MM.1S (cell line): Measurements from ENCODE around the gene CDC37L1.
A peak's percentile ranks its signal among the peaks of the same experiment; 100 is the strongest.

Source experiments
- DNase-seq: peaks from one replicate; pipeline ENCODE4 v3.0.0-alpha.2; 2015
- H2AFZ ChIP-seq: fragments of 300-600 bp; sonication (generic); 2 replicates; pipeline ENCODE4 v1.6.0; 2016; ENCODE audit warnings: antibody characterized with exemption, low read length
- H3F3A ChIP-seq: fragments of 300-600 bp; sonication (generic); 2 replicates; pipeline ENCODE4 v1.6.1; 2016; ENCODE audit warnings: mild to moderate bottlenecking, antibody characterized with exemption, low read length, moderate library complexity, mixed read lengths; ENCODE audit not compliant: insufficient read depth
- H3K27ac ChIP-seq: fragments of 300-600 bp; sonication (generic); 2 replicates; pipeline ENCODE4 v1.5.1; 2016; ENCODE audit warnings: mild to moderate bottlenecking, low read length
- H3K27me3 ChIP-seq: fragments of 300-600 bp; sonication (generic); replicated peaks from 2 replicates; pipeline ENCODE4 v1.6.0; 2016; ENCODE audit warnings: low read length; ENCODE audit not compliant: insufficient read depth
- H3K36me3 ChIP-seq: fragments of 300-600 bp; sonication (generic); replicated peaks from 2 replicates; pipeline ENCODE4 v1.6.1; 2016; ENCODE audit warnings: mild to moderate bottlenecking, low read length, mixed read lengths; ENCODE audit not compliant: insufficient read depth
- H3K4me1 ChIP-seq: fragments of 300-600 bp; sonication (generic); 2 replicates; pipeline ENCODE4 v1.6.1; 2016; ENCODE audit warnings: low read length, mixed read lengths
- H3K4me2 ChIP-seq: fragments of 300-600 bp; sonication (generic); 2 replicates; pipeline ENCODE4 v1.6.0; 2016; ENCODE audit warnings: low read depth, low read length
- H3K4me3 ChIP-seq: fragments of 300-600 bp; sonication (generic); 2 replicates; pipeline ENCODE4 v1.5.1; 2016; ENCODE audit warnings: low read length, mixed read lengths
- H3K79me2 ChIP-seq: fragments of 300-600 bp; sonication (generic); 2 replicates; pipeline ENCODE4 v1.6.1; 2016; ENCODE audit warnings: mixed run types, low read length, mixed read lengths
- H3K9ac ChIP-seq: fragments of 300-600 bp; sonication (generic); 2 replicates; pipeline ENCODE4 v1.6.1; 2016; ENCODE audit warnings: low read length, mixed read lengths
- H3K9me2 ChIP-seq: fragments of 300-600 bp; sonication (generic); replicated peaks from 2 replicates; pipeline ENCODE4 v1.6.1; 2016; ENCODE audit warnings: mild to moderate bottlenecking, low read length, mixed read lengths; ENCODE audit not compliant: insufficient read depth
- H3K9me3 ChIP-seq: fragments of 300-600 bp; sonication (generic); replicated peaks from 2 replicates; pipeline ENCODE4 v1.6.1; 2016; ENCODE audit warnings: mild to moderate bottlenecking, low read length, mixed read lengths; ENCODE audit not compliant: insufficient read depth
- H4K20me1 ChIP-seq: fragments of 300-600 bp; sonication (generic); 2 replicates; pipeline ENCODE4 v1.6.1; 2016; ENCODE audit warnings: mild to moderate bottlenecking, low read length, moderate library complexity, mixed read lengths; ENCODE audit not compliant: insufficient read depth
- EZH2 ChIP-seq: fragments of 300-600 bp; sonication (generic); optimal IDR thresholded peaks from 2 replicates; pipeline ENCODE3; 2017; ENCODE audit warnings: low read depth, mild to moderate bottlenecking, antibody characterized with exemption, low read length, mixed read lengths
- EZH2phosphoT487 ChIP-seq: fragments of 300-600 bp; sonication (generic); IDR thresholded peaks from 2 replicates; pipeline ENCODE4 v1.6.1; 2018; ENCODE audit warnings: antibody characterized with exemption, low read length
- TF ChIP-seq, protein P1 (sequence below): fragments of 300-600 bp; sonication (generic); IDR thresholded peaks from 2 replicates; pipeline ENCODE4 v1.5.1; 2016; ENCODE audit warnings: antibody characterized with exemption, low read length, mixed read lengths

The CDC37L1 gene

DNA sequence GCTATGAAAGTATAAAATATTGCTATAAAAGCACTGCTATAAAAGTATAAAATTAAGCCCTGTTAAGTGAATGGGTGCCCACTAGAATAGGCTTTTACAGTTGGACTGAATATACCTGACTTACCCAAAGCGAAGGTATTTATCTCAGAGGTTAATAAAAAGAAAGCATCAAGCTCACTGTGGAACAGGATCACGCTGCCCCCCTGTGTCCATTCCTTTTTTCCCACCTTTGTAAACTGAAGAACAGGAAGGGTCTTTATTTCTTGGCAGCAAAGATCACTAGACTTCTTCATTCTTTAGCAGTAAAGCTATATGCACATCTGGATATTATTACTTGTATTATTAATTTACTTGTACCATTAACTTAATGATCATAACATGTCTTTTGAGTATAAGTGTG, 39.3 kb upstream of the CDC37L1 start:
- no peaks in the 10 kb centered on the region for H4K20me1 ChIP-seq
- TF ChIP-seq EZH2phosphoT487 (no peak), EZH2 (no peak)
- TF ChIP-seq, protein P1, sequence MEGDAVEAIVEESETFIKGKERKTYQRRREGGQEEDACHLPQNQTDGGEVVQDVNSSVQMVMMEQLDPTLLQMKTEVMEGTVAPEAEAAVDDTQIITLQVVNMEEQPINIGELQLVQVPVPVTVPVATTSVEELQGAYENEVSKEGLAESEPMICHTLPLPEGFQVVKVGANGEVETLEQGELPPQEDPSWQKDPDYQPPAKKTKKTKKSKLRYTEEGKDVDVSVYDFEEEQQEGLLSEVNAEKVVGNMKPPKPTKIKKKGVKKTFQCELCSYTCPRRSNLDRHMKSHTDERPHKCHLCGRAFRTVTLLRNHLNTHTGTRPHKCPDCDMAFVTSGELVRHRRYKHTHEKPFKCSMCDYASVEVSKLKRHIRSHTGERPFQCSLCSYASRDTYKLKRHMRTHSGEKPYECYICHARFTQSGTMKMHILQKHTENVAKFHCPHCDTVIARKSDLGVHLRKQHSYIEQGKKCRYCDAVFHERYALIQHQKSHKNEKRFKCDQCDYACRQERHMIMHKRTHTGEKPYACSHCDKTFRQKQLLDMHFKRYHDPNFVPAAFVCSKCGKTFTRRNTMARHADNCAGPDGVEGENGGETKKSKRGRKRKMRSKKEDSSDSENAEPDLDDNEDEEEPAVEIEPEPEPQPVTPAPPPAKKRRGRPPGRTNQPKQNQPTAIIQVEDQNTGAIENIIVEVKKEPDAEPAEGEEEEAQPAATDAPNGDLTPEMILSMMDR, result peak; percentile 34
- H3K4me2 ChIP-seq, result no peak overlapping the region
- no peaks in the 10 kb centered on the region for H3K9me3 ChIP-seq
- no peak overlapping the region for H3K9ac ChIP-seq
- H2AFZ ChIP-seq, result no peak overlapping the region
- no peaks in the 10 kb centered on the region for H3K36me3 ChIP-seq
- H3K4me1 ChIP-seq, result no peaks in the 10 kb centered on the region
- H3K4me3 ChIP-seq, result no peak overlapping the region
- H3F3A ChIP-seq, result no peaks in the 10 kb centered on the region
- no peaks in the 10 kb centered on the region for H3K9me2 ChIP-seq
- no peak overlapping the region for H3K27ac ChIP-seq
- no peaks in the 10 kb centered on the region for H3K79me2 ChIP-seq
- DNase-seq, result peak; percentile 32
- H3K27me3 ChIP-seq, result no peaks in the 10 kb centered on the region

DNA sequence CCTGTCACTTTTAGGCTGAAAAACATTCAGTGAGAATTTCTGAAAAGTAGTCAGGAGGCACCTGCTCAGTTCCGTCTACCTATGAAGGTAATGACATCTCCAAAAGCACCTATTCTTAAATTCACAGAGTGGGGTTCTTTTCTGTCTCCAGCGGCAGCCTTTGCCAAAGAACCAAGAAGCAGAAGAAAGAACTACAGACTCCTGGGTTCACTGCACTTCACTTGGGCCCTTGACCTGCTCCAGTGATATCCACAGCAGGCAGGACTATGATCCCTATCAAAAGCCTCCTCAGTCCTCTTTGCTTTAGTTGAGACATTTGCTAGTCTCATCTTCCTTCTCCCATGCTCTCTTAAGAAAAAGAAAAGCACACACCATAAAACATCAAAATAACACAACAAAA, 37.0 kb upstream of the CDC37L1 start:
- no peak overlapping the region for H3K4me2 ChIP-seq
- H3K27ac ChIP-seq, result no peak overlapping the region
- DNase-seq, result no peak
- no peaks in the 10 kb centered on the region for H3K79me2 ChIP-seq
- no peaks in the 10 kb centered on the region for H3K4me1 ChIP-seq
- H3K9me3 ChIP-seq, result no peaks in the 10 kb centered on the region
- no peak overlapping the region for H3K9ac ChIP-seq
- no peaks in the 10 kb centered on the region for H3K27me3 ChIP-seq
- H3F3A ChIP-seq, result no peaks in the 10 kb centered on the region
- no peak overlapping the region for H2AFZ ChIP-seq
- no peaks in the 10 kb centered on the region for H4K20me1 ChIP-seq
- TF ChIP-seq EZH2 (no peak), EZH2phosphoT487 (no peak)
- TF ChIP-seq, protein P1, result no peak
- H3K9me2 ChIP-seq, result no peaks in the 10 kb centered on the region
- H3K4me3 ChIP-seq, result no peak overlapping the region
- H3K36me3 ChIP-seq, result no peaks in the 10 kb centered on the region

DNA sequence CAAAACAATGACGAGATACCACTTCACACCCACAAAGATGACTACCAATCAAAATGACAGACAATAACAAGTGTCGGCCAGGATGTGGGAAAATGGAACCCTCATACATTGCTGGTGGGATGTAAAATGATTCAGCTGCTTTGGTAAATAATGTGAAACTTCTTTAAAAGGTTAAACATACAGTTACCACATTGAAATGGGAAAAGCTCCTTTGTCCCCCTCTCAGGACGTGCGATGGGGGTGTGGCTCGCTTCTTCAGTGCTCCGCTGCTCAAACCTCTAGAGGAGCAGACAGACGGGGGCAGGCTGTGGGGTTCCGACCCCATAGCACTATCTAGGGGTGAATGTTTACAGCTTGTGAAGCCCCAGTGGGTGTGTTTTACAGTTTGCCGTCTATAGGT, 25.3 kb upstream of the CDC37L1 start:
- Histone ChIP-seq H3K4me3 (no peak overlapping the region), H3K79me2 (no peaks in the 10 kb centered on the region), H4K20me1 (no peaks in the 10 kb centered on the region), H3K9ac (no peak overlapping the region), H3K27ac (no peak overlapping the region), H3K4me1 (no peaks in the 10 kb centered on the region), H2AFZ (no peak overlapping the region), H3F3A (no peaks in the 10 kb centered on the region), H3K9me2 (no peaks in the 10 kb centered on the region), H3K36me3 (no peaks in the 10 kb centered on the region), H3K9me3 (no peaks in the 10 kb centered on the region), H3K4me2 (no peak overlapping the region), H3K27me3 (no peaks in the 10 kb centered on the region)
- TF ChIP-seq EZH2phosphoT487 (no peak), EZH2 (no peak)
- TF ChIP-seq, protein P1, result no peak
- no peak for DNase-seq
